ENCODE measurements around the gene MYOM1. TPM values are rescaled to one million over a fixed set of nuclear protein-coding genes. Genes with fewer than 3 reads are reported as not detected.

The MYOM1 gene
- total RNA-seq, 1 donor from 2014 or later, result 1.1 TPM

- Mint-ChIP-seq H3K4me1 (ENCODE audit: low read depth) (peaks cover 45% of the 10 kb centered on the region), H3K36me3 (ENCODE audit: insufficient read depth) (no peaks in the 10 kb centered on the region), H3K27ac (no peak overlapping the region), H3K9me3 (ENCODE audit: low read depth) (no peaks in the 10 kb centered on the region), H3K27me3 (no peaks in the 10 kb centered on the region), H3K4me3 (ENCODE audit: low read depth) (no peak overlapping the region)
- TF ChIP-seq CTCF (IDR thresholded peaks at IDR 0.05; ENCODE audit: unreplicated experiment), result no peak
- no peak for DNase-seq (ENCODE audit: low spot score, unreplicated experiment)
These were observed 44.6 kb upstream of the MYOM1 start for GRCh38 chr18:3264362-3264761.

- H3K9me3 Mint-ChIP-seq (ENCODE audit: low read depth), result no peaks in the 10 kb centered on the region
- H3K27me3 Mint-ChIP-seq, result no peaks in the 10 kb centered on the region
- peak overlapping the region; percentile 84 for H3K4me3 Mint-ChIP-seq (ENCODE audit: low read depth)
- H3K27ac Mint-ChIP-seq, result peak overlapping the region; percentile 94
- H3K4me1 Mint-ChIP-seq (ENCODE audit: low read depth), result peaks cover 40% of the 10 kb centered on the region
- no peak for DNase-seq (ENCODE audit: low spot score, unreplicated experiment)
- H3K36me3 Mint-ChIP-seq (ENCODE audit: insufficient read depth), result peaks cover 1% of the 10 kb centered on the region
- TF ChIP-seq CTCF (IDR thresholded peaks at IDR 0.05; ENCODE audit: unreplicated experiment), result no peak
These were observed 43.4 kb upstream of the MYOM1 start for GRCh38 chr18:3263132-3263700.

GRCh38 chr18:3262234-3263131 lies 42.7 kb upstream of the MYOM1 start:
- no peaks in the 10 kb centered on the region for H3K27me3 Mint-ChIP-seq
- peaks cover 5% of the 10 kb centered on the region for H3K36me3 Mint-ChIP-seq (ENCODE audit: insufficient read depth)
- DNase-seq (ENCODE audit: low spot score, unreplicated experiment), result no peak
- peak overlapping the region; percentile 100 for H3K27ac Mint-ChIP-seq
- H3K4me1 Mint-ChIP-seq (ENCODE audit: low read depth), result peaks cover 36% of the 10 kb centered on the region
- no peaks in the 10 kb centered on the region for H3K9me3 Mint-ChIP-seq (ENCODE audit: low read depth)
- peak overlapping the region; percentile 84 for H3K4me3 Mint-ChIP-seq (ENCODE audit: low read depth)
- no peak for TF ChIP-seq CTCF (IDR thresholded peaks at IDR 0.05; ENCODE audit: unreplicated experiment)

- Mint-ChIP-seq H3K4me1 (ENCODE audit: low read depth) (peaks cover 43% of the 10 kb centered on the region), H3K4me3 (ENCODE audit: low read depth) (peak within 1 kb of the TSS; percentile 84), H3K27ac (peak within 1 kb of the TSS; percentile 100), H3K27me3 (no peaks in the 10 kb centered on the region), H3K9me3 (ENCODE audit: low read depth) (no peaks in the 10 kb centered on the region), H3K36me3 (ENCODE audit: insufficient read depth) (peaks cover 10% of the 10 kb centered on the region)
- DNase-seq (ENCODE audit: low spot score, unreplicated experiment), result peak; percentile 67
- peak; percentile 13 for TF ChIP-seq CTCF (IDR thresholded peaks at IDR 0.05; ENCODE audit: unreplicated experiment)
These were observed 41.8 kb upstream of the MYOM1 start, which contains the start of gene MYL12B for GRCh38 chr18:3261373-3262233. MYL12B (plus strand) TSS chr18:3262133; CDS start chr18:3272899, 10,766 bp downstream.

GRCh38 chr18:3260995-3261372 lies 41.2 kb upstream of the MYOM1 start:
- H3K9me3 Mint-ChIP-seq (ENCODE audit: low read depth), result no peaks in the 10 kb centered on the region
- peak overlapping the region; percentile 100 for H3K27ac Mint-ChIP-seq
- DNase-seq (ENCODE audit: low spot score, unreplicated experiment), result no peak
- peaks cover 14% of the 10 kb centered on the region for H3K36me3 Mint-ChIP-seq (ENCODE audit: insufficient read depth)
- no peak for TF ChIP-seq CTCF (IDR thresholded peaks at IDR 0.05; ENCODE audit: unreplicated experiment)
- peak overlapping the region; percentile 84 for H3K4me3 Mint-ChIP-seq (ENCODE audit: low read depth)
- no peaks in the 10 kb centered on the region for H3K27me3 Mint-ChIP-seq
- H3K4me1 Mint-ChIP-seq (ENCODE audit: low read depth), result peaks cover 42% of the 10 kb centered on the region

All from progenitor cell of endocrine pancreas (in vitro differentiated cells).